Measurements from ENCODE around the gene SLC6A12. TPM values are rescaled to one million over a fixed set of nuclear protein-coding genes. Genes with fewer than 3 reads are reported as not detected.

SLC6A12 gene
- total RNA-seq, 6 experiments from 2014 or later: 8.2 to 114 (median 26.5) TPM

- no peaks in the 10 kb centered on the region for H3K36me3 ChIP-seq
- ATAC-seq: peak; percentile 66 to 87 (median 76)
- intact Hi-C loops (cut with DNase I): no loop called here
- H3K4me1 ChIP-seq: peaks cover 0 to 15% (median 2%) of the 10 kb centered on the region in 4 donors
- 51% methylated on average over 6 of the region's 14 CpGs for WGBS (ENCODE audit: insufficient coverage, low coverage, low lambda C conversion rate, missing lambda C conversion rate)
- no peaks in the 10 kb centered on the region for H3K27me3 ChIP-seq
- TF ChIP-seq CTCF (IDR thresholded peaks at IDR 0.05): no peak
- no peak for TF ChIP-seq POLR2A (IDR thresholded peaks at IDR 0.05)
- no peak overlapping the region for H3K4me3 ChIP-seq
- H3K27ac ChIP-seq: peak overlapping the region in 1 of 3 donors; percentile 24
- no peaks in the 10 kb centered on the region for H3K9me3 ChIP-seq
- DNase-seq: peak in 2 of 3 donors; percentile 57 to 81
These were observed 68.5 kb downstream of the SLC6A12 start for GRCh38 chr12:145369-145960.

- Histone ChIP-seq H3K27me3 (no peaks in the 10 kb centered on the region), H3K4me3 (no peak overlapping the region), H3K4me1 (peaks cover 0 to 15% (median 2%) of the 10 kb centered on the region in 4 donors), H3K9me3 (no peaks in the 10 kb centered on the region), H3K36me3 (no peaks in the 10 kb centered on the region), H3K27ac (peak overlapping the region in 1 of 3 donors; percentile 24)
- ATAC-seq (peak in 1 of 4 donors; percentile 53), DNase-seq (no peak)
- WGBS (ENCODE audit: insufficient coverage, low coverage, low lambda C conversion rate, missing lambda C conversion rate): 64% methylated on average over 2 of the region's 5 CpGs
- TF ChIP-seq POLR2A (IDR thresholded peaks at IDR 0.05) (no peak), CTCF (IDR thresholded peaks at IDR 0.05) (no peak)
- intact Hi-C loops (cut with DNase I): no loop called here
These were observed 69.2 kb downstream of the SLC6A12 start for GRCh38 chr12:144650-145284.

- no peak overlapping the region for H3K4me3 ChIP-seq
- H3K9me3 ChIP-seq: no peaks in the 10 kb centered on the region
- H3K36me3 ChIP-seq: no peaks in the 10 kb centered on the region
- intact Hi-C loops (cut with DNase I): no loop called here
- 20% methylated on average over 4 of the region's 19 CpGs for WGBS (ENCODE audit: insufficient coverage, low coverage, low lambda C conversion rate, missing lambda C conversion rate)
- ATAC-seq (peak; percentile 69 to 84 (median 74)), DNase-seq (peak; percentile 41 to 75 (median 74))
- peaks cover 0 to 15% (median 2%) of the 10 kb centered on the region in 4 donors for H3K4me1 ChIP-seq
- H3K27ac ChIP-seq: no peak overlapping the region
- no peak for TF ChIP-seq POLR2A (IDR thresholded peaks at IDR 0.05)
- no peak for TF ChIP-seq CTCF (IDR thresholded peaks at IDR 0.05)
- no peaks in the 10 kb centered on the region for H3K27me3 ChIP-seq
These were observed 69.8 kb downstream of the SLC6A12 start for GRCh38 chr12:143964-144649.

GRCh38 chr12:140162-140561, 73.8 kb downstream of the SLC6A12 start:
- no peak for DNase-seq

More at GRCh38 chr12:140162-140561, 73.8 kb downstream of the SLC6A12 start:
- Histone ChIP-seq H3K9me3 (no peaks in the 10 kb centered on the region), H3K4me1 (peaks cover 0 to 5% (median 0%) of the 10 kb centered on the region in 4 donors), H3K4me3 (no peak overlapping the region), H3K27me3 (no peaks in the 10 kb centered on the region), H3K27ac (no peak overlapping the region), H3K36me3 (no peaks in the 10 kb centered on the region)
- no peak for ATAC-seq
- no peak for TF ChIP-seq POLR2A (IDR thresholded peaks at IDR 0.05)
- no peak for TF ChIP-seq CTCF (IDR thresholded peaks at IDR 0.05)
- intact Hi-C loops (cut with DNase I): no loop called here
- 73% methylated on average over 5 of the region's 5 CpGs for WGBS (ENCODE audit: insufficient coverage, low coverage, low lambda C conversion rate, missing lambda C conversion rate)

Other genes starting within 250 kb of the SLC6A12 start
- gene IQSEC3, start 147.4 kb downstream of the SLC6A12 start, total RNA-seq: under 1 TPM in 5 of 6 experiments, not detected in 1; 0.05 to 0.64 (median 0.15) TPM
- gene SLC6A13, start 48.7 kb upstream of the SLC6A12 start, total RNA-seq: 10 to 100 TPM in 3 of 6 experiments, 1 to 10 TPM in 3; 2.0 to 70.6 (median 14.4) TPM
- gene KDM5A, start 175.2 kb upstream of the SLC6A12 start, total RNA-seq: 10 to 100 TPM; 10.8 to 31.0 (median 27.9) TPM
- gene CCDC77, start 187.5 kb upstream of the SLC6A12 start, total RNA-seq: 1 to 10 TPM; 1.9 to 3.8 (median 2.1) TPM
- 1 to 10 TPM in 1 of 6 experiments, under 1 TPM in 5; 0.12 to 2.0 (median 0.38) TPM for gene B4GALNT3, start 245.8 kb upstream of the SLC6A12 start, total RNA-seq